Measurements from ENCODE around the gene ST6GALNAC6.

GRCh38 chr9:127871531-127871930 lies 27.9 kb downstream of the ST6GALNAC6 start:
- TF ChIP-seq SRF (IDR thresholded peaks at IDR 0.05; ENCODE audit: low read depth) (no peak), MAX (IDR thresholded peaks at IDR 0.05) (no peak)
